Central memory CD4-positive, alpha-beta T cell (primary cell): ENCODE data around the gene HSD17B8.

Experiments used
- DNase-seq: peaks from one replicate; pipeline ENCODE4 v3.0.0; 2022
- total RNA-seq, 3 experiments: gene quantifications; one replicate each; lab custom pipeline; 2026; lab: John Stamatoyannopoulos, UW

HSD17B8 gene
- total RNA-seq, result 9.6 to 16.3 (median 11.2) reads per million in 3 experiments

DNA sequence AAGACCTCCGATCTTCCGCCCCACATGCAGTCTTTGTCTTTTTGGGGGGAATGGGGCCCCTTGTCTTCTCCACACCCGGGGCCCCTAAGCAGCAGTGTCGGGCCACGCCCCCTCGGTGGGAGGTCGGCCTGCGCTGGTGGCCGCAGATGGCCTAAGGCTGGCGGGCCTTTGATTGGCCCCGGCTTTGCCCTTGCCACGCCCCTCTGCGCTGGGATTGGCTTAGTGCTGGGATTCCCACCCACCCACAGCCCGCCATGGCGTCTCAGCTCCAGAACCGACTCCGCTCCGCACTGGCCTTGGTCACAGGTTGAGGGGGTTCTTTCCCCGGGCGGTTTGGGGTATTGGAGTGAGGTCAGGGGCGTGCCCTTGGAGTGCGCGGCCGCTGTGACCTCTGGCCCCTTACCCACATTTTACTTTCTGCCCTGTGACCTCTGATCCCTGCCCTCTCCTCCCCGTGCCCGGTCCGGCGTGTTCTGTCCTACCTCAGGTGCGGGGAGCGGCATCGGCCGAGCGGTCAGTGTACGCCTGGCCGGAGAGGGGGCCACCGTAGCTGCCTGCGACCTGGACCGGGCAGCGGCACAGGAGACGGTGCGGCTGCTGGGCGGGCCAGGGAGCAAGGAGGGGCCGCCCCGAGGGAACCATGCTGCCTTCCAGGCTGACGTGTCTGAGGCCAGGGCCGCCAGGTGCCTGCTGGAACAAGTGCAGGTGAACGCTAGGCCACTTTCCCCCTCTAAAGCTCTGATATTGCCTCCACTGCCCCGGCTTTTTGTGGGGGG is at the start of gene HSD17B8:
HSD17B8 (plus strand) TSS at position 241 of the 776 bp plus-strand sequence; CDS start at position 255, 14 bp downstream.
- DNase-seq, result peak; percentile 79

GRCh38 chr6:33156561-33156960 is 47.9 kb upstream of the HSD17B8 start:
- DNase-seq, result no peak

- DNase-seq, result no peak
Measured at GRCh38 chr6:33156964-33157363, 47.5 kb upstream of the HSD17B8 start.

DNA sequence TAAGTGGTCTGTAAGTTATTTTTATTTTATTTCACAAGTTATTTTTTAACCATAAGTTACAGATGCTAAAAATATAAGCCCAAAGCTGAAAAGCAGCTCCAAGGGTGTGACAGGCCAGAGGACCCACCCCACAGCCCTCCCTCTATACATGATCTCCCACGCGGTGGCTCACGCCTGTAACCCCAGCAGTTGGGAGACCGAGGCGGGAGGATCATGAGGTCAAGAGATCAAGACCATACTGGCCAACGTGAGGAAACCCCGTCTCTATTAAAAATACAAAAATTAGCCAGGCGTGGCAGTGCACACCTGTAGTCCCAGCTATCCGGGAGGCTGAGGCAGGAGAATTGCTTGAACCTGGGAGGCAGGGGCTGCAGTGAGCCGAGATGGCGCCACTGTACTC is 44.4 kb upstream of the HSD17B8 start:
- no peak for DNase-seq

GRCh38 chr6:33160728-33161344 is 43.6 kb upstream of the HSD17B8 start:
- DNase-seq, result no peak

DNA sequence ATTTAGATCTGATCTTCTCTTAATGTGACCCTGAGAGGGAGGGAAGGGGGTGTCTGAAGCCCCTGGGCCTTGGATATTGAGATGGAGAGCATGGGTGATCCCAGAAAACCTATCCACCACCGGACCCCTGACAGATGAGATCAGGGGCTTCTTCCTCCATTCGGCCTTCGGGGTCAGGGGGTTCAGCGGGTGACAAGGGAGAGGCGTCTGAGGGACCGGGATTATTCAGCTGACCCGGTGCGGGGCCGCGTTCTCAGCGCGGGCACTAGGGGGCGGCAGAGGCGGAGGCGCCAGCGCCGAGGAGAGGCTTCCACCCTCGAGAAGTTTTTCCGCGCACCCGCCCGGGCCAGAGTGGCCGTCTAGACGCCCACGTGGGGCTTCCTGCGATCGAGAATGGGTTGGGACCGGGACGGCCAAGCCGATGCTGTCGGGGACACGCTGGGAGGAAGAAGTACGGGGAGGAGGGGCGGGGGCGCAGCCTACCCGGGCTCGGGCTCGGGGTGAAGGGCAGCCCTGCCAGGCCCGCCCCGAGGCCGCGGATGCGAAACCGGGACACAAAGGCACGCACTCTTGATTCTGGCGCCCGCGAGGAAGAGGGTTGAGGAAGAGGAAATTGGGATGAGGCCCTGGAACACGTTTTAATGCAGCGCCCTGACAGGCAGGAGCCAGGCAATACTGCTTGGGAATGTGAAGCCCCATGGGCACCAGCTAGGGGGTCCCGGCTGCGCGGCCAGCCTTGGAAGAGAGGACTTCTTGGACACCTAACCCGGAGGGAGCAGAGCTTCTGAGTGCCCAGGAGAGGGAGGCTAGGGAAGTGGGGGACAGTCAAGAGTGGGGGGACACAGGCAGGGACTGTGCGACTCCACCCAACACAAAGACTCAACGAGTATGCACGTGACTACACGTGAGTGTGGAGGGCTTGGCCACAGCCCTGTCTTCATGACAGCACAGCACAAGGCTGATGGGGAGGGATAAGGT is 42.8 kb upstream of the HSD17B8 start:
- peak; percentile 73 for DNase-seq

- no peak for DNase-seq
Measured at GRCh38 chr6:33163540-33163939, 40.9 kb upstream of the HSD17B8 start.

GRCh38 chr6:33164176-33164575 is 40.3 kb upstream of the HSD17B8 start:
- no peak for DNase-seq

- DNase-seq, result no peak
Measured at GRCh38 chr6:33164665-33165373, 39.6 kb upstream of the HSD17B8 start.

DNA sequence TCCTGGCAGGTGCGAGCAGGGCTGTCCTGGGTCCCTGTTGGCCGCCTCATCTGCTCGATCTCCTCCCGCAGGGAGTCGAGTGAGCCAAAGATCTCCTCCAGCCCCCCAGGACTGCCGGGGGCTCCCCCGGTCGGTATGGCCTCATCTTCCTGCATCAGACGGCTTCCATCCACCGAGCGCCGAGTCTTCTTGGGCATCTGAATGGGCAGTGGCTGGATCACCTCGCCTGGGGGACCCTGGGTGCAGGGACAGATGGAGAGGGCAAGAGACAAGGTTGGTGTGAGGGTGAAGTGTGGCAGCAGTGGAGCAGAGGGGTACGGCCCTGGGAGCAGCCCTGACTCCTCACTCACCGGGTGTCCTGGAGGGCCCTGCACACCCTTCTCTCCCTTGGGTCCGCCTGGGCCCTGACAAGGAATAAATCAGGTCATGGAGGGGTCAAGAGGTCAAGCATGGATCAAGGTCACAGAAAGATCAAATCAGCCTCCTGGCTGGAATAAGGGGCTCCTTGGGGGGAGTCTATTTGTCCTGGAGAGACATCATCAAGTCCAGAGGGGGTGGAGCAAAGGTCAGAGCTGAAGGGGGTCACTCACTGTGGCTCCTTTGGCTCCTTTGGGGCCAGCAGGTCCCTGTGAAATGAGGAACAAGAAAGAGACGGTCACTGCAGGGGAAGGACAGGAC is 38.7 kb upstream of the HSD17B8 start:
- DNase-seq, result no peak

GRCh38 chr6:33166363-33166762 is 38.1 kb upstream of the HSD17B8 start:
- no peak for DNase-seq

DNA sequence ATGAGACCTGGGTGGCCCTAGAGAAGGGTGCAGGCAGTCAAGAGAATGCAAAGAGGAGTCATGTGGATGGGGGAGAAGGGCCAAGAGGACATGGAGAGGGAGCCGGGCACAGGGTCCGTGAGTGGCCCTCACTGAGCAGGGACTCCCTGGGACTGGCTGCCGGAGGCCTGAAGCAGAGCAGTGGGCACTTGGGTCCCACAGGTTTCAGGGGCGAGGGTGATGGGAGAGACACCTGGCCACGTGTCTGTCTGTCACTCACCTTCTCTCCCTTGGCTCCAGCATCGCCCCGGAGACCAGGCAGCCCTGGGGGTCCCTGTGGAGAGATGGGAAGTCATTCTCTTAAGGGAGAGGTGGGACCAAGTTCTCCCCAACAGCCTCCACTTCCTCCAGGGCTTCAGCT is 37.6 kb upstream of the HSD17B8 start:
- DNase-seq, result no peak

- DNase-seq, result no peak
Measured at GRCh38 chr6:33167374-33168283, 36.8 kb upstream of the HSD17B8 start.

DNA sequence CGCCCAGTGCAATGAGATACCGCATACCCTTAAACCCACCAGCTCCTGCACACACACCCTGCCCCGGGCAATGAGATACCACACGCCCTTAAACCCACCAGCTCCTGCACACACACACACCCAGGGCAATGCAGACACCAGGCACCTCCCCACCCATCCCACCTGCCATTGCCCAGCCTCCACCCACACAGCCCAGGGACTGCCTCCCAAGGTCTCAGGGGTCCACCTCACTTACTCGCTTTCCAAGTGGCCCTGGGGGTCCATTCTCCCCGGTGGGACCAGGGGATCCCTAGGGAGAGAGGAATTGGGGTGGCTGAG is 36.2 kb upstream of the HSD17B8 start:
- no peak for DNase-seq

- DNase-seq, result no peak
Measured at GRCh38 chr6:33168639-33169038, 35.8 kb upstream of the HSD17B8 start.

- DNase-seq, result no peak
Measured at GRCh38 chr6:33169291-33170175, 34.9 kb upstream of the HSD17B8 start.

GRCh38 chr6:33170176-33171015 is 34.1 kb upstream of the HSD17B8 start:
- DNase-seq, result no peak

DNA sequence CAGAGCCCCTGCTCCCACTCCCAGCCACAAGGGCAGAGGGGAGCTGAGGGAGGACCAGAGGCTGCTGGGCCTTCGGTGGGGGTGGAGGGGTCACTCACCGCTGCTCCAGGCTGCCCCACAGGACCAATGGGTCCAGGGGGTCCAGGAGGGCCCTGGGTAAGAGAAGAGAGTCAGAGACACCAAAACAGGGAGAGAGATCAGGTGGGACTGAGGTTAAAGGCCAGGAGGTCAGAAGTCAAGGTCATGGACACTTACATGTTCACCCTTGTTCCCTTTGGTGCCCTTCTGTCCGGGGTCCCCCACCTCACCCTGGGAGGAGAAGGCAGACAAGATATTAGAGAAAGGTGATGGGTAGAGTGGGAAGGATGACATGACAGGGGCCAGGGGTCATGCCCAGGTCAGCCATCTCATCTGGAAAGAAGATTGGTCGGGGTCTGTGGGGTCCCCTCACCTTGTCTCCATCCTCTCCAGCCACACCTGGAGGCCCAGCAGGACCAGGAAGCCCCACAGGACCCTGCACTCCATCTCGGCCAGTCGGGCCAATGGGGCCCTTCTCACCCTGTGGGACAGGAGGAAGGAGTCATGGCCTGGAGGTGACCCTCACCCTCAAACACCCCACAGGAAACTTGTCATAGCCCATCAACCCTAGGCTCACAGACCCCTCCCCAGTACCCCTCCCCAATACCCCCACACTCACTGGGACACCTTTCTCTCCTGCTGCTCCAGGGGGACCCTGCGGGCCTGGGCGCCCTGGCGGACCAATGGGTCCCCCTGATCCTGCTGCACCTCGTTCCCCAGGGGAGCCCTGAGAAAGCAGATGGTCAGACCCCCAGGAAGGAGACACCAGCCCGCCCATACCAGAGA is 33.2 kb upstream of the HSD17B8 start:
- no peak for DNase-seq
